ENCODE measurements around the gene RPS6KL1. TPM values are rescaled to one million over a fixed set of nuclear protein-coding genes. Genes with fewer than 3 reads are reported as not detected.

RPS6KL1 gene
- total and polyA plus RNA-seq, 2 experiments from 2014 or later = 5.6 to 6.5 TPM

DNA sequence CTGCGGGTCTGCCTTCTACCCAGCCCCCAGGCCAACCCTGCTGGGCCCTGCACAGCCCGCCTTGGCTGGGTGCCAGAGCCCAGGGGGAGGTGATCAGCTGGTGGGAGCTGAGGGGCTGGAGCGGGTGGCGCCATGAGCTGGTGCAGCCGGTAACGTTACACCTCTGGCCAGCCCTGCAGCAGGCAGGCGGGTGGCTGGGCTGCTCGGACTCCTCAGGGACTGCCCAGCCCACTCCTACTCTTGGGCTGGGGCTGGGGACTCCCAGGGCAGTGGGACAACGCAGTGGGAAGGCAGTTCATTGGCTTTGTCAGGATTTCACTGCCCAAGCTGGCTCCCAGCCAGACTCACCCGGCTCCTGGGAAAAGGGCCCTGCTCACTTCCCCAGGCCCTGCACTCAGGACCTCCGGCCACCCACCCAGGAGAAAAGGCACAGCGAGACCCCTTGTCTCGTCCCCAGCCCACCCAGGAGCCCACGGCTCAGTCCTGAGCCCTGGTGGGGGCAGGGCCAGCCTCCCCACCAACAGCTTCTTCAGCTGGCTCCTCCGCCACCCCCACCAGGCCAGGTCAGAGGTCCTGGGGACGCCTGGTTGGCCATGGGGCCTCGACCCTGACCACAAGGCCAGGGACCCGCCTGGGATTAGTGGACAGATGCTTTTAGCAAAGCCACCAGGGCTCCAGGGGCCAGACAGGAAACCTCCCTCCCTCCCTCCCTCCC, 31.3 kb upstream of the RPS6KL1 start (continued):
- no peak for TF ChIP-seq ZNF462 (CRISPR knock-in tag; IDR thresholded peaks at IDR 0.05)

- Histone ChIP-seq H3K4me1 (ENCODE audit: insufficient read depth) (peaks cover 8% of the 10 kb centered on the region), H3K4me2 (no peak overlapping the region), H3K27ac (ENCODE audit: low read depth) (no peak overlapping the region), H3K36me3 (ENCODE audit: insufficient read depth) (no peaks in the 10 kb centered on the region), H3K4me3 (no peak overlapping the region), H3K27me3 (ENCODE audit: insufficient read depth) (peaks cover 12% of the 10 kb centered on the region; the same call in 1 of the 2 replicates), H3F3A (replicated peaks; ENCODE audit: low read depth) (no peaks in the 10 kb centered on the region; the same call in 1 of the 2 replicates), H3K79me2 (replicated peaks; ENCODE audit: insufficient read depth) (no peaks in the 10 kb centered on the region), H4K20me1 (replicated peaks; ENCODE audit: insufficient read depth) (no peaks in the 10 kb centered on the region), H3K9me2 (ENCODE audit: insufficient read depth) (no peaks in the 10 kb centered on the region), H2AFZ (no peak overlapping the region)
- H3K4me1 Mint-ChIP-seq = peaks cover 13% of the 10 kb centered on the region; the same call in 2 of the 3 replicates
- no peaks in the 10 kb centered on the region; the same call in 2 of the 3 replicates for H3K36me3 Mint-ChIP-seq (ENCODE audit: low read depth)
- H3K9me3 Mint-ChIP-seq = no peaks in the 10 kb centered on the region
- H3K4me3 Mint-ChIP-seq = no peak overlapping the region
- no peak for ATAC-seq
- DNase-seq (ENCODE audit: low spot score) = no peak
- H3K27ac Mint-ChIP-seq = no peak overlapping the region
- TF ChIP-seq EZH2 (IDR thresholded peaks at IDR 0.05; ENCODE audit: low read depth, unreplicated experiment) (no peak), JUNB (IDR thresholded peaks at IDR 0.05; ENCODE audit: unreplicated experiment) (no peak), CREB1 (CRISPR knock-in tag; IDR thresholded peaks at IDR 0.05; ENCODE audit: low read depth) (no peak), ZNF462 (CRISPR knock-in tag; IDR thresholded peaks at IDR 0.05) (no peak), POLR2AphosphoS5 (IDR thresholded peaks at IDR 0.05; ENCODE audit: low read depth) (no peak), ZNF114 (CRISPR knock-in tag; IDR thresholded peaks at IDR 0.05) (no peak)
- H3K27me3 Mint-ChIP-seq (ENCODE audit: insufficient read depth, low read depth, poor library complexity) = peaks cover 10% of the 10 kb centered on the region
Observed at GRCh38 chr14:74953686-74954085, 30.6 kb upstream of the RPS6KL1 start.
